Mesodermal cell (in vitro differentiated cells): ENCODE results near the gene OOSP2. TPM values are rescaled to one million over a fixed set of nuclear protein-coding genes. Genes with fewer than 3 reads are reported as not detected.
"Not testable (repeated sequence)": the region's sequence is repeated elsewhere in the genome, so short reads cannot be mapped to it uniquely, and the experiment has no call there.

Source experiments
- H3K27ac ChIP-seq: 2 replicates; pipeline ENCODE4 v1.7.0; 2013; ENCODE audit warnings: mild to moderate bottlenecking, low read depth, low read length, moderate library complexity; ENCODE audit not compliant: severe bottlenecking
- H3K36me3 ChIP-seq: 2 replicates; pipeline ENCODE4 v1.7.1; 2013; ENCODE audit warnings: mild to moderate bottlenecking, low read length, moderate library complexity; ENCODE audit not compliant: control insufficient read depth, insufficient read depth
- H3K4me1 ChIP-seq: one replicate; pipeline ENCODE4 v1.7.1; 2013; ENCODE audit warnings: mild to moderate bottlenecking, low read length; ENCODE audit not compliant: insufficient read depth, control insufficient read depth, poor library complexity, severe bottlenecking
- H3K4me3 ChIP-seq: 2 replicates; pipeline ENCODE4 v1.7.0; 2013; ENCODE audit warnings: low read length, control low read depth, mild to moderate bottlenecking; ENCODE audit not compliant: insufficient read depth, poor library complexity, severe bottlenecking; ENCODE audit errors: extremely low read depth
- H3K9me3 ChIP-seq: 2 replicates; pipeline ENCODE4 v1.7.1; 2013; ENCODE audit warnings: mild to moderate bottlenecking, low read length, moderate library complexity; ENCODE audit not compliant: control insufficient read depth
- WGBS, 2 experiments: methylation state at CpG; one replicate each; pipeline ENCODE4 v1.1.5; 2013; ENCODE audit warnings: missing lambda C conversion rate in 2 of 2; ENCODE audit not compliant: insufficient coverage in 2 of 2; 5-methylcytosine and 5-hydroxymethylcytosine counted together
- polyA plus RNA-seq, 2 experiments: library from polyadenylated mRNA; stranded (reverse); fragments of 50-300 nt; gene quantifications; one replicate each; pipeline ENCODE4 v1.2.3, GENCODE V29; 2013

Gene OOSP2
- not detected for polyA plus RNA-seq (2013, experiment 1 of 2)
- not detected for polyA plus RNA-seq (2013, experiment 2 of 2)

GRCh38 chr11:60040109-60040508 is at the start of gene OOSP2:
Gene OOSP2 (plus strand): TSS chr11:60040409. CDS start chr11:60040460, 51 bp downstream.
- H3K4me3 ChIP-seq = no peak within 1 kb of the TSS
- H3K9me3 ChIP-seq = no peaks in the 10 kb centered on the region
- H3K27ac ChIP-seq = no peak within 1 kb of the TSS
- H3K36me3 ChIP-seq = no peaks in the 10 kb centered on the region
- WGBS, 2 experiments = 82 to 87% methylated on average over 7 to 8 of the region's 8 CpGs
- no peaks in the 10 kb centered on the region for H3K4me1 ChIP-seq

- Histone ChIP-seq H3K27ac (no peak overlapping the region), H3K4me1 (no peaks in the 10 kb centered on the region), H3K4me3 (no peak overlapping the region), H3K9me3 (peaks cover 7% of the 10 kb centered on the region), H3K36me3 (no peaks in the 10 kb centered on the region)
- no CpG with 5 or more reads among the region's 1 CpG for WGBS, 2 experiments
Observed at GRCh38 chr11:59990421-59990820, 49.8 kb upstream of the OOSP2 start.

GRCh38 chr11:59992425-59992824 is 47.8 kb upstream of the OOSP2 start:
- Histone ChIP-seq H3K27ac (no peak overlapping the region), H3K4me3 (no peak overlapping the region), H3K36me3 (no peaks in the 10 kb centered on the region), H3K4me1 (no peaks in the 10 kb centered on the region), H3K9me3 (peaks cover 7% of the 10 kb centered on the region)
- WGBS, 2 experiments = 86 to 92% methylated on average over 1 to 2 of the region's 5 CpGs

DNA sequence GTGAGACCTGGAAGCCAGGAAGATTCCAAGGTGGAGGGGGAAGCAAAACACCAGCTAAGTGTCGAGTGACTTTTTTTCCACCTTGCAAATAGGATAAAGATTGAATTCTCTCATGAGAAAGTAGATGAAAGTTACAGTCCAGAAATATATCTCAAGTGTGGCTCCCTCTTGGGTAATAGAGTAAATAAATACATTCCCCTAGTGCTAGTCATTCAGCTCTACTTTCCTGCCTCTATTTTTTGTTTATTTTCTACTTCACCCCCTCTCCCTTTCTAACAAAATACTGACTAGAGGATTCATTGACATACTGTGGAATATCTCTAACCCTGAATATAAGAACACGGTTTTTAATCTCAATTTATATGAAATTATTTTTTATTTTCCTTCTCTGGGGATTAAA is 42.4 kb upstream of the OOSP2 start:
- Histone ChIP-seq H3K36me3 (no peaks in the 10 kb centered on the region), H3K4me3 (no peak overlapping the region), H3K27ac (no peak overlapping the region), H3K9me3 (no peaks in the 10 kb centered on the region), H3K4me1 (no peaks in the 10 kb centered on the region)
- no CpG with 5 or more reads among the region's 2 CpGs for WGBS, 2 experiments

- Histone ChIP-seq H3K4me1 (no peaks in the 10 kb centered on the region), H3K4me3 (no peak overlapping the region), H3K9me3 (no peaks in the 10 kb centered on the region), H3K27ac (no peak overlapping the region), H3K36me3 (no peaks in the 10 kb centered on the region)
- 87 to 88% methylated on average over 3 to 4 of the region's 4 CpGs for WGBS, 2 experiments
Observed at GRCh38 chr11:59999691-60000090, 40.5 kb upstream of the OOSP2 start.

DNA sequence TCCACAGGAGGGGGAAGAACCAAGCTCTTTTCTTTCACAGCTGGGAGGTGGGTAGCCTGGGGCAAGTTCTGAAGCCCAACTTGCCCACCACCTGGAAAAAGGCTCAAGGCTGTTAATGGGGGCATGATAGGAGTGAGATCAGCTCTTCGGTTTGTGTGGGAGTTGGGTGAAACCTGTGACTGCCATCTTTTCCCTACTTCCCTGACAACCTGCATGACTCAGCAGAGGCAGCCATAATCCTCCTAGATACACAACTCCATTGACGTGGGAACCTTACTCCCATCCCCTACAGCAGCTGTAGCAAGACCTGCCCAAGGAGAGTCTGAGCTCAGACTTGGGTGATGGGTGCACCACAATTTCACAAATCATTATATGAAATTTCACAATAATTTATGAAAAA is 36.5 kb upstream of the OOSP2 start:
- H3K9me3 ChIP-seq = no peaks in the 10 kb centered on the region
- no peak overlapping the region for H3K27ac ChIP-seq
- H3K4me3 ChIP-seq = no peak overlapping the region
- 83% methylated on average over 1 of the region's 2 CpGs; no CpG with 5 or more reads in 1 of the 2 experiments for WGBS, 2 experiments
- no peaks in the 10 kb centered on the region for H3K36me3 ChIP-seq
- H3K4me1 ChIP-seq = no peaks in the 10 kb centered on the region

DNA sequence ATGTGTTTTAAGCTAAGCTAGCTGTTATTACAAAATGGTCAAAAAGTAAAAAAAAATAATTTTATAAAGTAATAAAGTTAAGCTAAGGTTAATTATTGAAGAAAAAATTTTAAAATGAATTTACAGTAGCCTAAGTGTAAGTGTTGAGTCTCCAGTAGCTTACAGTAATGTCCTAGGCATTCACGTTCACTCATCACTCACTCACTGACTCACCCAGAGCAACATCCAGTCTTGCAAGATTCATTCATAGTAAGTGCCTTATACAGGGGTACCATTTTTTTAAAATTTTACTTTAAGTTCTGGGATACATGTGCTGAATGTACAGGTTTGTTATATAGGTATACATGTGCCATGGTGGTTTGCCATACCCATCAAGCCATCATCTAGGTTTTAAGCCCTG is 34.8 kb upstream of the OOSP2 start:
- Histone ChIP-seq H3K9me3 (no peaks in the 10 kb centered on the region), H3K36me3 (no peaks in the 10 kb centered on the region), H3K4me1 (no peaks in the 10 kb centered on the region), H3K4me3 (no peak overlapping the region), H3K27ac (no peak overlapping the region)
- no CpG with 5 or more reads among the region's 1 CpG for WGBS, 2 experiments

GRCh38 chr11:60016881-60017280 is 23.3 kb upstream of the OOSP2 start, which contains the start of gene OOSP4B:
Gene OOSP4B (plus strand): TSS chr11:60017181.
- Histone ChIP-seq H3K4me3 (no peak within 1 kb of the TSS), H3K27ac (no peak within 1 kb of the TSS)
- WGBS, 2 experiments = 100% methylated on average over 1 of the region's 1 CpG; no CpG with 5 or more reads in 1 of the 2 experiments

DNA sequence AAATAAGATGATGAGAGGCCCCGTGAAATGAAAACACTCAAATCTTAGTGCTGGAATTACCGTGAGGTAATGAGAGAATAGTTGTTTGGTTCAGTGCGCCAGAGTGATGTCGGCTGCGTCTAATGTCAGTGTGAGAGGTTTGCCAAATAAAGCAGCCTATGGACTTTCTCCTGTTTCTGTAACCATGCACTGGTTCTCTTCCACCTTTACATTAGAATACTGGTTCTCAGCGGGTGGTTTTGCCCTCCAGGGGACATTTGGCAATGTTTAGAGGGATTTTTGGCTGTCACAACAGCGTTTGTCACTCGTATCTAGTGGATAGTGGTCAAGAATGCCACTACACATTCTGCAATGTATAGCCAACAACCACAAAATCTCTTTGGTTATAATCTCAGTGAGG is 22.2 kb upstream of the OOSP2 start:
- Histone ChIP-seq H3K4me1 (no peaks in the 10 kb centered on the region), H3K27ac (no peak overlapping the region), H3K36me3 (no peaks in the 10 kb centered on the region), H3K4me3 (no peak overlapping the region), H3K9me3 (no peaks in the 10 kb centered on the region)
- WGBS, 2 experiments = 49% methylated on average over 4 to 6 of the region's 8 CpGs

More at GRCh38 chr11:60016881-60017280, 23.3 kb upstream of the OOSP2 start, which contains the start of gene OOSP4B:
- no peaks in the 10 kb centered on the region for H3K4me1 ChIP-seq
- no peaks in the 10 kb centered on the region for H3K36me3 ChIP-seq
- no peaks in the 10 kb centered on the region for H3K9me3 ChIP-seq

DNA sequence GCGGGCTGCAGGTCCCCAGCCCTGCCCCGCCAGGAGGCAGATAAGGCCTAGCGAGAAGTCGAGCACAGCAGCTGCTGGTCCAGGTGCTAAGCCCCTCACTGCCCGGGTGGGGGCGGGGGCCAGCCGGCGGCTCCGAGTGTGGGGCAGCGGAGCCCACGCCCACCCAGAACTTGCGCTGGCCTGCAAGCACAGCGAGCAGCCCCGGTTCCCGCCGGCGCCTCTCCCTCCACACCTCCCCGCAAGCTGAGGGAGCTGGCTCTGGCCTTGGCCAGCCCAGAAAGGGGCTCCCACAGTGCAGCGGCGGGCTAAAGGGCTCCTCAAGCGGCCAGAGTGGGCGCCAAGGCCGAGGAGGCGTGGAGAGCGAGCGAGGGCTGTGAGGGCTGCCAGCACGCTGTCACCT is 19.8 kb upstream of the OOSP2 start:
- H3K27ac ChIP-seq, H3K9me3 ChIP-seq, H3K4me1 ChIP-seq, H3K36me3 ChIP-seq, H3K4me3 ChIP-seq: not testable (repeated sequence)
- WGBS, 2 experiments = 90 to 97% methylated on average over 9 to 18 of the region's 27 CpGs

- Histone ChIP-seq H3K27ac (no peak overlapping the region), H3K4me1 (no peaks in the 10 kb centered on the region), H3K36me3 (no peaks in the 10 kb centered on the region), H3K4me3 (no peak overlapping the region), H3K9me3 (no peaks in the 10 kb centered on the region)
- 93 to 100% methylated on average over 1 of the region's 3 CpGs for WGBS, 2 experiments
Observed at GRCh38 chr11:60029015-60029632, 11.1 kb upstream of the OOSP2 start.
